Ovary (tissue), 9 donors: ENCODE data around the gene GBP5. TPM values are rescaled to one million over a fixed set of nuclear protein-coding genes. Genes with fewer than 3 reads are reported as not detected.

Experiments used
- DNase-seq, 5 donors: peaks; one replicate each; pipeline ENCODE4 v3.0.0-alpha.2; 2019 to 2020
- H3K27ac ChIP-seq, 2 donors: fragments of 200-600 bp; one replicate each; pipeline versions ENCODE4 v1.5.1 to v1.8.0; 2019 to 2022
- H3K27me3 ChIP-seq: fragments of 200-600 bp; one replicate; pipeline ENCODE4 v1.8.0; 2022
- H3K36me3 ChIP-seq: fragments of 200-600 bp; sonication (generic); one replicate; pipeline ENCODE4 v1.5.1; 2019
- H3K4me1 ChIP-seq: one replicate; pipeline ENCODE4 v1.8.1; 2013; ENCODE audit warnings: mild to moderate bottlenecking, moderate library complexity; ENCODE audit not compliant: insufficient read depth
- H3K4me3 ChIP-seq: fragments of 200-600 bp; sonication (generic); one replicate; pipeline ENCODE4 v1.5.1; 2017
- H3K9me3 ChIP-seq, 2 donors: fragments of 200-600 bp in 1 of 2; sonication (generic) in 1 of 2; one replicate each; pipeline versions ENCODE4 v1.5.1 to v1.8.1; 2013 to 2019; ENCODE audit warnings: mild to moderate bottlenecking in 1 of 2, moderate library complexity in 1 of 2
- CTCF ChIP-seq, 3 donors: fragments of 450-650 bp in 2 of 3; fragments of 200-600 bp in 1 of 3; IDR thresholded peaks; one replicate each; pipeline versions ENCODE4 v1.5.1 to v1.8.0; 2016 to 2022; ENCODE audit warnings: antibody characterized with exemption in 3 of 3, mild to moderate bottlenecking in 1 of 3
- EP300 ChIP-seq: sonication (generic); formaldehyde crosslinking; IDR thresholded peaks from one replicate; pipeline ENCODE4 v1.6.1; 2017; ENCODE audit warnings: antibody characterized with exemption
- POLR2A ChIP-seq: fragments of 450-650 bp; IDR thresholded peaks from one replicate; pipeline ENCODE4 v1.6.1; 2017; ENCODE audit warnings: antibody characterized with exemption, mild to moderate bottlenecking, moderate library complexity
- WGBS, 3 donors: extraction: QIAGEN DNeasy Blood & Tissue Kit in 1 of 3; methylation state at CpG; one replicate each; pipeline versions ENCODE4 v1.1.5 to v1.1.7; 2013 to 2017; 5-methylcytosine and 5-hydroxymethylcytosine counted together
- intact Hi-C, 4 donors: fragments of 100-400 bp; cut with DNase I; formaldehyde crosslinking; loops; one replicate each; pipeline versions ENCODE4 v1.11.0 to v1.15.1; 2022 to 2023
- polyA plus RNA-seq, 2 donors: library from polyadenylated mRNA; stranded (reverse); fragments of 200-250 nt in 1 of 2; fragments of 350-450 nt in 1 of 2; fragmentation: Illumina TruSeq in 1 of 2; extraction: RNeasy Lipid Tissue Mini Kit (QIAGEN cat#74804) in 1 of 2; gene quantifications; one replicate each; pipeline ENCODE4 v1.2.3, GENCODE V29; 2013 to 2014
- total RNA-seq, 7 donors: library from RNA; depleted of rRNA in 2 of 7; stranded (reverse); fragments of >200 nt in 2 of 7; fragmentation: NEBNext Ultra II Directional in 3 of 7; extraction: Animal tissue kit (Norgen Biotek cat#: 25700) in 3 of 7; gene quantifications; one replicate each; pipeline versions ENCODE4 v1.1.0 to v1.2.4, GENCODE V29; 2016 to 2023
- donor health status: DM: no; HTN: no; CAD: no; lungs with moderate emphysema.
- donor health status: DM: no; HTN: no; CAD: no.
- donor health status: Bipolar disorder and iron deficiency.
- donor health status: DM: yes; HTN: yes; CAD: no.
- donor health status: DM: no; HTN: no; CAD: no.
- donor health status: DM: yes; HTN: yes; CAD: no.

GBP5 gene
- total and polyA plus RNA-seq, 9 donors = 0.77 to 8.6 (median 1.4) TPM

DNA sequence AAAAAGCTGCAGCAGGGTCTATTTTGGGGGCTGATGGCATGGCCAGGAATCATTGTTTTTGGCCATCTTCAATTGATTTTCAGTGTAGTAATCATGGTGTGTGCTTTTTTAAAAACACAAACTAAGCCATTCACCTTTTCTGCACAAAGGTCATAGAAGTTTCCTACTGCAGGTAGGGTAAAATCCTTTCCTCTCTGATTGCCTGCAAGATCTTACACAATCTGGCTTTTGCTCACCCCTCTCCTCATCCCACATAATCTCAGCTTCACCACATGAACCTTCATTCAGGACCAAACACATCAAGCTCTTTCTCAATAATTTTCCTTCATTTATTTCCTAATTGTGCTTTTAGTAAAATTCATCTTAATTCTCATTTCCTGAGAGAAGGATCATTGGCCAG is 38.3 kb upstream of the GBP5 start:
- no peaks in the 10 kb centered on the region for H3K36me3 ChIP-seq
- no peak for DNase-seq
- peaks cover 7% of the 10 kb centered on the region for H3K4me1 ChIP-seq
- intact Hi-C loops = no loop called here
- no peak overlapping the region for H3K4me3 ChIP-seq
- peak overlapping the region in 1 of 2 donors; percentile 55 for H3K27ac ChIP-seq
- no peaks in the 10 kb centered on the region for H3K9me3 ChIP-seq
- TF ChIP-seq POLR2A = no peak
- TF ChIP-seq CTCF (IDR thresholded peaks at IDR 0.05) = no peak
- no peak for TF ChIP-seq EP300
- no peaks in the 10 kb centered on the region for H3K27me3 ChIP-seq

DNA sequence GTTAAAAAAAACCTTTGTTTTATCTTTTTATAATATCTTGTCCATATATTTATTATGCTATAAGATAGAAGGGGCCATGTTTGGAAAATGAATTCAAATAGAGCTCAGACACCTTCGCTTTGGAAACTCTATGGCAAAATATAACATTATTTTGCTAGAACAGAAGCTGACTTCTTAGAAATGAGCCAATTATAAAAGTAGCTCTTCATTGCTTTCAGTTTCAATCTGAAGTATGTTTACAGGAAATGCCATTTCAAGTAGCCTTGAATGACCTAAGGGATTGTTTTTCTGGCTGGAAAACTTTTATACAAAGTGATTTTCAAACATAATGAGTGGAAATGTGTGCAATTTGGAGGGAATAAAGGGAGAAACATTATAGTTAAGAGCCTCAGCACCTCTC is 37.8 kb upstream of the GBP5 start:
- DNase-seq = no peak
- WGBS, 3 donors = 0 to 10% (median 0%) methylated on average over 1 of the region's 1 CpG
- peaks cover 7% of the 10 kb centered on the region for H3K4me1 ChIP-seq
- peak overlapping the region in 1 of 2 donors; percentile 55 for H3K27ac ChIP-seq
- H3K36me3 ChIP-seq = no peaks in the 10 kb centered on the region
- no peak overlapping the region for H3K4me3 ChIP-seq
- intact Hi-C loops = no loop called here
- H3K27me3 ChIP-seq = no peaks in the 10 kb centered on the region
- no peaks in the 10 kb centered on the region for H3K9me3 ChIP-seq
- TF ChIP-seq CTCF (IDR thresholded peaks at IDR 0.05) = no peak
- TF ChIP-seq EP300 = no peak
- no peak for TF ChIP-seq POLR2A

DNA sequence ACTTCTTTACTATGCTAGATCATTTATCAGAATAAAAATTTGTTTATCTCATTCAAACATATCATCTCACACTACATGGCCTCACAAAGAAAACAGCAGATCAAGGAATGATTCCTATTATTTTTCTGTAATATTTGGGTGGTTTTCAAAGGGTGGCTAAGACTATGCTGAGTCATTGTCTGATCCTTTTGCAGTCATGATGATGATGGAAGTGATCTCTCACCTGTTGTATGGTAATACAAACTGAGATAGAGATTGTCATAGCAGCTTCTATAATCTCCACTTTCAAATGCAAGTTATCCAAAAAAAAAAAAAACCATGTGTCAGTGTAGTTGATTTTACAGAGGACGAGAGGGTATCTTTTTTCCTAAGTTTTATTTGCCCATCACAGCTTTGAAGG is 37.2 kb upstream of the GBP5 start:
- Histone ChIP-seq H3K27me3 (no peaks in the 10 kb centered on the region), H3K4me3 (no peak overlapping the region), H3K4me1 (peaks cover 7% of the 10 kb centered on the region), H3K9me3 (no peaks in the 10 kb centered on the region), H3K36me3 (no peaks in the 10 kb centered on the region), H3K27ac (peak overlapping the region in 1 of 2 donors; percentile 55)
- 26 to 42% (median 40%) methylated on average over 1 of the region's 1 CpG for WGBS, 3 donors
- intact Hi-C loops = no loop called here
- no peak for TF ChIP-seq CTCF (IDR thresholded peaks at IDR 0.05)
- TF ChIP-seq EP300 = no peak
- no peak for TF ChIP-seq POLR2A
- DNase-seq = no peak

GRCh38 chr1:89306273-89306672 is 33.6 kb upstream of the GBP5 start:
- H3K27ac ChIP-seq = no peak overlapping the region
- no peak for DNase-seq

More at GRCh38 chr1:89306273-89306672, 33.6 kb upstream of the GBP5 start:
- 66 to 91% (median 87%) methylated on average over 2 of the region's 2 CpGs for WGBS, 3 donors
- no peaks in the 10 kb centered on the region for H3K27me3 ChIP-seq
- no peak for TF ChIP-seq CTCF (IDR thresholded peaks at IDR 0.05)
- TF ChIP-seq POLR2A = no peak
- no peak for TF ChIP-seq EP300
- intact Hi-C loops = no loop called here
- no peaks in the 10 kb centered on the region for H3K9me3 ChIP-seq
- no peak overlapping the region for H3K4me3 ChIP-seq
- H3K36me3 ChIP-seq = no peaks in the 10 kb centered on the region
- peaks cover 3% of the 10 kb centered on the region for H3K4me1 ChIP-seq
